B cell (primary cell): ENCODE data around the gene CHAC1. TPM values are rescaled to one million over a fixed set of nuclear protein-coding genes. Genes with fewer than 3 reads are reported as not detected.

Source experiments
- ATAC-seq: fragments of 200-7000 bp; cut with Tn5 transposase; one replicate; pipeline ENCODE4 v1.10.0; 2021; ENCODE audit warnings: low read depth, mild to moderate bottlenecking, moderate number of reproducible peaks, moderate library complexity
- CTCF ChIA-PET: fragments of 350-600 bp; sonication (Branson Sonifier 250); formaldehyde crosslinking; loops from one replicate; lab custom pipeline; 2021; ENCODE audit warnings: antibody characterized with exemption, inconsistent platforms; lab: Charles Lee
- POLR2A ChIA-PET: fragments of 350-600 bp; sonication (Branson Sonifier 250); formaldehyde crosslinking; loops from one replicate; lab custom pipeline; 2021; ENCODE audit warnings: antibody characterized with exemption; lab: Charles Lee
- DNase-seq: peaks from one replicate; pipeline ENCODE4 v3.0.0; 2013
- H2AFZ ChIP-seq: 2 replicates; pipeline ENCODE4 v1.6.1; 2012; ENCODE audit warnings: mild to moderate bottlenecking, low read depth, low read length; ENCODE audit not compliant: insufficient read depth, poor library complexity, severe bottlenecking
- H3K27ac ChIP-seq, 2 donors: 1 replicate in 1 of 2; 2 replicates in 1 of 2; pipeline ENCODE4 v1.5.1; 2012 to 2013; ENCODE audit warnings: low read length in 2 of 2, mild to moderate bottlenecking in 2 of 2, moderate library complexity in 1 of 2
- H3K27me3 ChIP-seq, 4 experiments: fragments of 200-600 bp in 1 of 4; sonication (generic) in 1 of 4; replicated peaks in 1 of 4; 1 replicate in 2 of 4; 2 replicates in 2 of 4; pipeline versions ENCODE4 v1.6.1 to v1.7.0; 2013 to 2016; ENCODE audit warnings: low read length in 3 of 4, mild to moderate bottlenecking in 2 of 4, mixed read lengths in 1 of 4, moderate library complexity in 1 of 4; ENCODE audit not compliant: insufficient read depth in 4 of 4, control insufficient read depth in 3 of 4; ENCODE audit errors: control extremely low read depth in 1 of 4
- H3K36me3 ChIP-seq, 2 experiments: replicated peaks in 1 of 2; 1 replicate in 1 of 2; 2 replicates in 1 of 2; pipeline versions ENCODE4 v1.6.1 to v1.7.1; 2013; ENCODE audit warnings: low read length in 1 of 2; ENCODE audit not compliant: insufficient read depth in 2 of 2, control insufficient read depth in 1 of 2; ENCODE audit errors: control extremely low read depth in 1 of 2, extremely low read depth in 1 of 2
- H3K4me1 ChIP-seq, 2 donors: fragments of 200-600 bp in 1 of 2; sonication (generic) in 1 of 2; 1 replicate in 1 of 2; 2 replicates in 1 of 2; pipeline versions ENCODE4 v1.5.1 to v1.6.1; 2013 to 2017; ENCODE audit warnings: low read length in 2 of 2; ENCODE audit not compliant: control insufficient read depth in 2 of 2, insufficient read depth in 2 of 2
- H3K4me2 ChIP-seq: replicated peaks from 2 replicates; pipeline ENCODE3; 2012; ENCODE audit warnings: mild to moderate bottlenecking, low read depth, low read length; ENCODE audit not compliant: poor library complexity, severe bottlenecking
- H3K4me3 ChIP-seq, 5 experiments: fragments of 200-600 bp in 1 of 5; sonication (generic) in 1 of 5; 1 replicate in 3 of 5; 2 replicates in 2 of 5; pipeline versions ENCODE4 v1.5.1 to v1.7.0; 2011 to 2016; ENCODE audit warnings: low read length in 4 of 5, mild to moderate bottlenecking in 4 of 5, low read depth in 2 of 5, control low read depth in 1 of 5, moderate library complexity in 1 of 5; ENCODE audit not compliant: insufficient read depth in 1 of 5; ENCODE audit errors: control extremely low read depth in 1 of 5, extremely low read depth in 1 of 5
- H3K79me2 ChIP-seq: fragments of 200-600 bp; sonication (generic); one replicate; pipeline ENCODE4 v1.6.0; 2016; ENCODE audit warnings: low read length; ENCODE audit not compliant: control insufficient read depth, insufficient read depth
- H3K9ac ChIP-seq: fragments of 200-600 bp; sonication (generic); 2 replicates; pipeline ENCODE4 v1.6.1; 2017; ENCODE audit warnings: mild to moderate bottlenecking, low read length, moderate library complexity
- H3K9me3 ChIP-seq, 3 donors: one replicate each; pipeline versions ENCODE4 v1.6.1 to v1.7.1; 2013; ENCODE audit warnings: low read length in 2 of 3; ENCODE audit not compliant: control insufficient read depth in 2 of 3, insufficient read depth in 1 of 3; ENCODE audit errors: control extremely low read depth in 1 of 3
- H4K20me1 ChIP-seq: 2 replicates; pipeline ENCODE4 v1.6.0; 2012; ENCODE audit warnings: mild to moderate bottlenecking, low read length; ENCODE audit not compliant: insufficient read depth, control insufficient read depth, poor library complexity, severe bottlenecking
- H3K27ac Mint-ChIP-seq: one replicate; pipeline ENCODE4 v1.8.0; 2021; ENCODE audit warnings: mixed read lengths
- H3K27me3 Mint-ChIP-seq: one replicate; pipeline ENCODE4 v1.8.0; 2021; ENCODE audit warnings: mixed read lengths
- H3K4me1 Mint-ChIP-seq: one replicate; pipeline ENCODE4 v1.8.0; 2021; ENCODE audit warnings: mixed read lengths
- H3K4me3 Mint-ChIP-seq: one replicate; pipeline ENCODE4 v1.8.0; 2021; ENCODE audit warnings: mixed read lengths
- H3K9me3 Mint-ChIP-seq: one replicate; pipeline ENCODE4 v1.8.0; 2022; ENCODE audit warnings: mixed read lengths; ENCODE audit not compliant: insufficient read depth
- CTCF ChIP-seq: fragments of 200-600 bp; IDR thresholded peaks from one replicate; pipeline ENCODE4 v1.8.0; 2022; ENCODE audit warnings: antibody characterized with exemption, mild to moderate bottlenecking
- EZH2 ChIP-seq: IDR thresholded peaks from 2 replicates; pipeline ENCODE4 v1.6.1; 2012; ENCODE audit warnings: borderline replicate concordance, low read depth, mild to moderate bottlenecking, moderate library complexity, low read length; ENCODE audit not compliant: insufficient read depth, poor library complexity, severe bottlenecking
- WGBS: methylation state at CpG from one replicate; pipeline ENCODE4 v1.1.5; 2013; ENCODE audit warnings: missing lambda C conversion rate; ENCODE audit not compliant: insufficient coverage; 5-methylcytosine and 5-hydroxymethylcytosine counted together
- intact Hi-C: fragments of 100-400 bp; cut with micrococcal nuclease; formaldehyde crosslinking; loops from one replicate; pipeline ENCODE4 v1.10.0; 2022
- polyA plus RNA-seq: library from polyadenylated mRNA; depleted of rRNA; stranded (reverse); fragments of >200 nt; gene quantifications from 2 replicates; pipeline ENCODE4 v1.2.3, GENCODE V29; 2012
- total RNA-seq, 2 donors: library from RNA; stranded (reverse); fragments of 120-200 nt in 1 of 2; gene quantifications; 1 replicate in 1 of 2; 2 replicates in 1 of 2; pipeline versions ENCODE4 v1.2.3 to v1.2.4, GENCODE V29; 2013 to 2022

CHAC1 gene
- total and polyA plus RNA-seq, 2 donors (not counting 1 experiment from before 2014, with no cell fraction given), result 0.81 to 3.6 TPM

- intact Hi-C loops, result no loop called here
- no peak overlapping the region for H3K9ac ChIP-seq
- POLR2A ChIA-PET, result no interaction called here
- CTCF ChIA-PET, result interaction anchor here (0.9 to 2.4 kb wide), 4 partner anchors 9 to 269 kb away, joined by 3 to 9 read pairs (median 5); no protein-coding TSS in a partner anchor
- no peaks in the 10 kb centered on the region for H3K27me3 ChIP-seq
- DNase-seq, result no peak
- no peaks in the 10 kb centered on the region for H3K4me1 ChIP-seq
- WGBS, result 94% methylated on average over 12 of the region's 12 CpGs
- TF ChIP-seq EZH2, result no peak
- TF ChIP-seq CTCF, result no peak
- H3K4me3 Mint-ChIP-seq, result no peak overlapping the region
- no peak overlapping the region for H3K4me2 ChIP-seq
- no peaks in the 10 kb centered on the region for H3K4me1 Mint-ChIP-seq
- no peaks in the 10 kb centered on the region for H4K20me1 ChIP-seq
- H3K27me3 Mint-ChIP-seq, result no peaks in the 10 kb centered on the region
- no peaks in the 10 kb centered on the region for H3K79me2 ChIP-seq
- no peaks in the 10 kb centered on the region for H3K9me3 ChIP-seq
- H3K27ac ChIP-seq, result no peak overlapping the region
- H3K9me3 Mint-ChIP-seq, result no peaks in the 10 kb centered on the region
- no peak overlapping the region for H3K4me3 ChIP-seq
- no peak overlapping the region for H2AFZ ChIP-seq
- H3K27ac Mint-ChIP-seq, result no peak overlapping the region
- no peaks in the 10 kb centered on the region for H3K36me3 ChIP-seq
- no peak for ATAC-seq
Observed at GRCh38 chr15:40915116-40915661, 38.1 kb upstream of the CHAC1 start.

DNA sequence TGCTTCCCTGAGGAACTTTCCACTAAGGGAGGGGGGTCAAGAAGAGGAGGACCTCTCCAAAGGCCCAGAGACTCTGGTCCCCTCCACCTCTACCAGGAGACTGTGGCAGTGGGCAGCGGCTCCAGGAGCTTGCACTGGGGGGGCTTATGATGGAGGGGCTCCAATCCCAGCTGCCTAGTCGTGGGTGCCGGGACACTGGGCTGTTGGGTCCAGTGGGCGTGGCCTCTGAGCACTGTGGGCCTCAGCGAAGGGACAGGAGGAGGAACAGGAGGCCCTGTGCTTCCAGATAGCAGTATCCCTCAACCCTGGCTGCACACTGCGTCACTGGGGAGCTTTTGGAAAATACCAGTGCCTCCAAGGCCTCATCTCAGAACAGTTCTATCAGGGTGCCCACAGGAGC is 37.6 kb upstream of the CHAC1 start:
- 77% methylated on average over 5 of the region's 6 CpGs for WGBS
- Histone ChIP-seq H3K27ac (no peak overlapping the region), H3K9ac (no peak overlapping the region), H4K20me1 (no peaks in the 10 kb centered on the region), H3K27me3 (no peaks in the 10 kb centered on the region), H2AFZ (no peak overlapping the region), H3K36me3 (no peaks in the 10 kb centered on the region), H3K4me2 (no peak overlapping the region), H3K4me3 (no peak overlapping the region), H3K4me1 (no peaks in the 10 kb centered on the region), H3K79me2 (no peaks in the 10 kb centered on the region), H3K9me3 (no peaks in the 10 kb centered on the region)
- intact Hi-C loops, result no loop called here
- ChIA-PET POLR2A (interaction anchor here (0.7 kb wide), 1 partner anchor 155 kb away, joined by 4 read pairs; no protein-coding TSS in a partner anchor), CTCF (interaction anchor here (0.6 to 2.4 kb wide), 4 partner anchors 9 to 323 kb away, joined by 3 to 9 read pairs (median 5); no protein-coding TSS in a partner anchor)
- DNase-seq (no peak), ATAC-seq (no peak)
- no peaks in the 10 kb centered on the region for H3K4me1 Mint-ChIP-seq
- no peaks in the 10 kb centered on the region for H3K9me3 Mint-ChIP-seq
- TF ChIP-seq CTCF, result no peak
- TF ChIP-seq EZH2, result no peak
- H3K4me3 Mint-ChIP-seq, result no peak overlapping the region
- no peak overlapping the region for H3K27ac Mint-ChIP-seq
- H3K27me3 Mint-ChIP-seq, result no peaks in the 10 kb centered on the region
